Ectodermal cell (in vitro differentiated cells): ENCODE data around the gene FER1L5. TPM values are rescaled to one million over a fixed set of nuclear protein-coding genes. Genes with fewer than 3 reads are reported as not detected.

Experiments
- H3K27ac ChIP-seq: 2 replicates; pipeline ENCODE4 v1.7.0; 2013; ENCODE audit warnings: mild to moderate bottlenecking, low read depth, low read length; ENCODE audit not compliant: insufficient read depth, poor library complexity, severe bottlenecking
- H3K27me3 ChIP-seq: 2 replicates; pipeline ENCODE4 v1.7.0; 2013; ENCODE audit warnings: mild to moderate bottlenecking, low read length; ENCODE audit not compliant: insufficient read depth, control insufficient read depth, poor library complexity, severe bottlenecking
- H3K36me3 ChIP-seq: one replicate; pipeline ENCODE4 v1.7.0; 2013; ENCODE audit warnings: low read length; ENCODE audit not compliant: control insufficient read depth, insufficient read depth
- H3K4me1 ChIP-seq: one replicate; pipeline ENCODE4 v1.7.0; 2013; ENCODE audit warnings: low read length; ENCODE audit not compliant: control insufficient read depth, insufficient read depth
- H3K4me3 ChIP-seq: 2 replicates; pipeline ENCODE4 v1.7.0; 2013; ENCODE audit warnings: low read depth, low read length, control low read depth; ENCODE audit not compliant: insufficient read depth
- H3K9me3 ChIP-seq: 2 replicates; pipeline ENCODE4 v1.7.0; 2013; ENCODE audit warnings: mild to moderate bottlenecking, low read length, moderate library complexity; ENCODE audit not compliant: control insufficient read depth
- WGBS, 2 experiments: methylation state at CpG; one replicate each; pipeline ENCODE4 v1.1.7; 2013; ENCODE audit warnings: missing lambda C conversion rate in 2 of 2; 5-methylcytosine and 5-hydroxymethylcytosine counted together
- polyA plus RNA-seq, 4 experiments: library from polyadenylated mRNA; stranded (reverse); fragments of 50-300 nt; gene quantifications; one replicate each; pipeline ENCODE4 v1.2.3, GENCODE V29; 2013

Gene FER1L5
- 0.35 TPM for polyA plus RNA-seq (2013, experiment 1 of 4)
- polyA plus RNA-seq (2013, experiment 2 of 4) = 0.87 TPM
- polyA plus RNA-seq (2013, experiment 3 of 4) = 0.37 TPM
- polyA plus RNA-seq (2013, experiment 4 of 4) = 0.53 TPM

DNA sequence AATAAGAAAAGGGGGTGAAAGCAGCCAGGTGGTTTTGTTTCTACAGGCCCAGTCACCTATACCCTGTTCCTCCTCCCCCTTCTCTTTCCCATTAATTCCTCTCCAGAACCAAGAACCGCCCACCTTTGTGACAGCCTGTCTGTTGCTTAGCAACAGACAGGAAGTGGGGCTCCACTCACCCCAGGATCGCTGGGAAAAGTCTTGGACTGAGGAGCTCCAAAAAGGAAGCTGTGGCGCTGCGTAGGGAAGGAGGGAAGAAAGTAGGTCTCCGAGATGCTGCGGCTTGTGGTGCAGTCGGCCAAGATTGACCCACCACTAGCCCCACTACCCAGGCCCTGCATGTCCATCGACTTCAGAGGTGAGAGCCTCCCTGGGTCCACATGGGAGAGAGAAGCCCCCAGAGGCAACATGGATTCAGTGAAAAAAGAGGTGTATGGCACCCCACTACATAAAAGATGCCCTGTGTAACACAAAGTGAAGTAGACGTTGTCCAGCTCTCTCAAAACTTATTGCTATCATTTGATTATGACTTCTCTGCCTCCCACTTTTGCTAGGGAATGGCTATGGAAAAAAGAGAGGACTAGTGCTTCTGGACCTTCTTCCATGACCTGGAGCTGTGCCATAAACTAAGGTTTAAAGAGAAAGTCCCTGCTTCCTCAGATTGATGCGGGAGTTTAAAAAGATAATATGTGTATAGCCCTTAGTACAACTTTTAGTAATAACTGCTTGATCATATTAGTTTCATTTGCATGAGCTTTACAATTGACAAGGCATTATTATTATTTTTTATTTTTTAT is at the start of gene FER1L5:
Gene FER1L5, plus strand, starts transcription at position 201 of the 797 bp plus-strand sequence. Its CDS starts 73 bp downstream, at position 274.
- Histone ChIP-seq H3K4me1 (no peaks in the 10 kb centered on the region), H3K9me3 (no peaks in the 10 kb centered on the region), H3K27me3 (no peaks in the 10 kb centered on the region), H3K27ac (no peak within 1 kb of the TSS), H3K4me3 (peak within 1 kb of the TSS; percentile 38), H3K36me3 (no peaks in the 10 kb centered on the region)
- WGBS, 2 experiments = 54 to 70% methylated on average over 9 to 10 of the region's 10 CpGs

DNA sequence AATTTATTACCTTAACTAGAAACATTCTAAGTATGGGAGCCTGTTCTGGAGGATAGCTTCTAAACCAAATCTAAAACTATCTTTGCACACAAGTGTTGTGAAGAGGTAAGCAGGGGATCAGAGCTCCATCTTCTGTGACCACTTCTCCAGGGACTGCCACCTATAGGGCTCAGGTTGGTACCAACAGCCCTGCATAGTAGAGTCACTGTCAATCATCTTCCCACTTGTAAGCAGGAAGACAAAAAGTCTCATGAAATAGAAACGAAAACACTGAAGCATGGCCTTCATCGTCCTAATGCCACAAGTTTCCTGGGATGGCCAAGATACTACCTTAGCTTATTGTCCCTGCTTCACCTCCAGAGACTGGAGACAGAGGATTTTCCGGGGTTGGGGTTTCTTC is 48.3 kb upstream of the FER1L5 start:
- 97% methylated on average over 3 of the region's 3 CpGs for WGBS, 2 experiments
- Histone ChIP-seq H3K4me1 (no peaks in the 10 kb centered on the region), H3K4me3 (no peak overlapping the region), H3K36me3 (peaks cover 38% of the 10 kb centered on the region), H3K27ac (no peak overlapping the region), H3K27me3 (no peaks in the 10 kb centered on the region), H3K9me3 (no peaks in the 10 kb centered on the region)

DNA sequence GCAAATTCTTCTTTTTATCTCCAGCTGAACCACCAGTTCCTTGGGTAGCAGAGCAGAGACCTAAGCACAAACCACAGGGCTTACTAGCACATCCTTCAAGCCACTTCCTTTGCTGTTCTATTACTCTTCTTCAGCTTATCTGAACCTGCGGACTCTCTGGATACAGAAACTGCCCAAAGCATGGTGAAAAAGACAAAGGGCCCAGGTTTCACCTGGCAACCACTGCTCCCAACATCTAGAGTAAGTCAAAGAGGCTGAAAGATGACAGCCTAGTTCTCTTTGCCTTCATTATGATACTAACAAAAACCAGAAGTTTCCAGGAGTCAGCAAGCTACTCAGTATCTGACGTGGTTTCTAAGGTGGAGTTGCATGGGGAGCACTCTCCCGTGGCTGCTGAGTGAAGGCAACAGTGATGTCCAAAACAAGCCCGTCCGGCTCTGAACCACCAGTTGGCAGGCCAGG is 47.8 kb upstream of the FER1L5 start:
- Histone ChIP-seq H3K27me3 (no peaks in the 10 kb centered on the region), H3K36me3 (peaks cover 38% of the 10 kb centered on the region), H3K27ac (no peak overlapping the region), H3K9me3 (no peaks in the 10 kb centered on the region), H3K4me1 (no peaks in the 10 kb centered on the region), H3K4me3 (no peak overlapping the region)
- 97% methylated on average over 5 of the region's 5 CpGs for WGBS, 2 experiments

DNA sequence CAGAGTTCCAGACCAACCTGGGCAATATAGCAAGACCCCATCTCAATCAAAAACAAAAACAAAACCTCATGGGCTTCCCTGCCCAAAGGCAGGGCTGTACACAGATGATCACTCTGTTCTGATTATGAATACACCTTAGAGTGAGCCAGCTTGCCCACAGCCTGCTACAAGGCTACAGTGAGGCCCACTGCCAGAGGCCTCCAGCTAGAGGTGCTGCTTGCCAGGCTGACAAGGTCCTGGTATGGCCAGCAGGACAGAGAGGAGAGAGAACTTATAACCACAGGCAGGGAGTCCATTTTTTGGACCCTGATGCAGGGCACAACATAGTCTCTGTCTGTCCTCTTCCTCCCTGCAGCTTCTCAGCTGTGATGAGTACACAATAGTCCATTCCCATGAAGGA is 46.0 kb upstream of the FER1L5 start:
- Histone ChIP-seq H3K27ac (no peak overlapping the region), H3K9me3 (no peaks in the 10 kb centered on the region), H3K4me3 (no peak overlapping the region), H3K4me1 (no peaks in the 10 kb centered on the region), H3K27me3 (no peaks in the 10 kb centered on the region), H3K36me3 (peaks cover 45% of the 10 kb centered on the region)

DNA sequence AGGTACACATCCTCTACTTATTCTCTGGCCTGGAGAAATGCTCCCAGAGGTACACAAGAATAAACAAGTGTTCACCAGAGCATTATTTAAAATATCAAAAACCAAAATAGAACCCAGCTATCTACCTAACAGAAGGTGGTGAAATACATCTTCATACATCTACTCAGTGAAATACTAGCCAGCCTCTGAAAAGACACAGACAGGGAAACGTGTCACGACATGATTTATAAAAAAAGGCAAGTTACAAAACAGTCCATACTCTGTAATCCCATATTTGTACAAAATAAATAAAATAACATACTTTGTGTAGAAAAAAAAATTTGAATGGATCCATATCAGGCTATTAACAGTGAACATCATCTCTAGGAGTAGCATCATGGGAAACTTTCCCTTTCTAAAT is 42.6 kb upstream of the FER1L5 start:
- no peaks in the 10 kb centered on the region for H3K4me1 ChIP-seq
- H3K4me3 ChIP-seq = no peak overlapping the region
- peaks cover 56% of the 10 kb centered on the region for H3K36me3 ChIP-seq
- no peaks in the 10 kb centered on the region for H3K9me3 ChIP-seq
- 100% methylated on average over 2 of the region's 2 CpGs for WGBS, 2 experiments
- H3K27ac ChIP-seq = no peak overlapping the region
- H3K27me3 ChIP-seq = no peaks in the 10 kb centered on the region

DNA sequence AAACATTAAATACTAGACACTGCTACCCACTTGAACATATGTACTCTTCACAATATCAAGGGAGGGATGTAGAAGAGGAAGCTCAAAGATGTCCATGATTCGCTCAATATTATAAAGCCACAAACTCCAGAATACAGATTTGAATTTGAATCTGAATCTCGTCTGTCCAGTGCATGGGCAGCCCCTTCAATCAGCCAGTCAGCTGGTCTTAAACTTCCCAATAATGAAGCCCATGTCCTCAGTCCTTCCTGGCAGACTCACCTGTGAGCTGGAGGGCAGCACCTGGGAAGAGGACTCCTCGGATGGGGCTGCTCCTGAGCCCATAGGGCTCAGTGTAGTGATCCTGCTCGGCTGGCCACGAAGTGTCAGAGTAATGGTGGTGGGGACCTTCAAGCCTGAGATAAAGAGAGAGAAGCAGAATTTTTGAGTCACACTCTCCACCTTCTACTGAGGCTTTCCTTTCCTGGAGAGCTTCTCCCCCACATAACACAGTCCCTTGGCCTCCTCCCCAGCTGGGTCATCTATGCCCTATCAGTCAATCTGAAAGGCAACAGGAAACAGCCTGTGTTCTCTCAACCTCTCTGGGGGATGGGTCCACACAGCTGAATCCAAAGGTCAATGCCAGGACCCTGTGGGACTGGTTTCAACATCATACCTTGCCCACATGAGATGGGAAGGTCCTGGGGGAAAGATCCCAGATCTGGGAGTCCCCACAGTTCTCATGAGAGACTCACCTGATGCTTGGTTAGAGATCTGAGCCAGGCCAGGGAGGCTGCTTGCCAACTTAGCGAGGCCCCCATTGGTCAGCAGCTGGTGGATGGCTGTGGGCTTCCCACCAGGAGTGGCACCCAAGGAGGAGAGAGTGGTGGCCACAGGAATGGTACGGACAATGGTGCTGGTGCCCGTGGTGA is 40.9 kb upstream of the FER1L5 start:
- Histone ChIP-seq H3K4me1 (no peaks in the 10 kb centered on the region), H3K36me3 (peaks cover 50% of the 10 kb centered on the region), H3K27ac (no peak overlapping the region), H3K27me3 (no peaks in the 10 kb centered on the region), H3K4me3 (no peak overlapping the region), H3K9me3 (no peaks in the 10 kb centered on the region)
- WGBS, 2 experiments = 97 to 98% methylated on average over 8 of the region's 8 CpGs

DNA sequence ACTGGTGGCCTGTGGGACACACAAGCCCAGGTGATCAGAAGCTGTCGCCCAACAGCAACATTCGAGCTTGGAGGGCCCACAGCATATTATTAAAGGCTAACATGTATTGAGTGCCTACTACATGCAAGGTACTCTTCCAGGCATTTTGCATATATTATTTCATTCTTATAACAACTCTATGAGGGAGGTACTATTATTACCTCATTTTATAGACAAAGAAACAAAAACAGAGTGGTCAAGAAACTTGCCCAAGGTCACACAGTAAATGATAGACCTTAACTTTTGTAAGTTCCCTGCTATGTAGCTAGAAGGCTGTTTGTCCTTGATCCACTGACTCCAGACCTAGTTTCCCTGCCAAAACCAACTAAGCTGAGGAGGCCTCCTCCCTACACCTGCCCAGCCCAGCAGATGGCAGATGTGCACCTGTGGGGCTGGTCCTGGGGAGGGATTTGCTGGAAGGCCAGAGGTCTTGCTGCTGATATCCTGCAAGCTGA is 40.2 kb upstream of the FER1L5 start:
- Histone ChIP-seq H3K4me1 (peaks cover 5% of the 10 kb centered on the region), H3K27ac (no peak overlapping the region), H3K36me3 (peaks cover 48% of the 10 kb centered on the region), H3K4me3 (no peak overlapping the region), H3K27me3 (no peaks in the 10 kb centered on the region), H3K9me3 (no peaks in the 10 kb centered on the region)
- WGBS, 2 experiments = 91 to 97% methylated on average over 2 of the region's 2 CpGs

DNA sequence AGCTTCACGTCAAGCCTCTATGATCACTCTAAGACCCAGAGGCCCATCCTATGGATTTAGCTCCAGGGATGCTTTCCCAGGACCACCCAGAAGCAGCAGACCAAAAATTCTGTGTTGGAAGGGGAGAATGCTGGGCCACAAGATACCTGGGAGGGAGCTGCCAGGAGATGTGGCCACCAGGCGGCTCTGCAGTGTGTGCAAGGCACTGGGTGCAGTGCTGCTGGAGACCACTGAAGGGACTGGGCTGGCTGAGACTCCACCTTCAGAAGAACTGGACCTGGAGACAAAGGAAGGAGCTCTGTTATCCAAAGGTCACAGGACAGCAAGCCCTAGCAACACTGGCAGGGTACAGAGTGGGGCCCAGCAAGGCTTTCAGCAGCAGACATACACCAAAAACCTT is 38.5 kb upstream of the FER1L5 start:
- no peak overlapping the region for H3K4me3 ChIP-seq
- 90 to 91% methylated on average over 2 of the region's 2 CpGs for WGBS, 2 experiments
- no peaks in the 10 kb centered on the region for H3K9me3 ChIP-seq
- no peak overlapping the region for H3K27ac ChIP-seq
- peaks cover 6% of the 10 kb centered on the region for H3K4me1 ChIP-seq
- peaks cover 44% of the 10 kb centered on the region for H3K36me3 ChIP-seq
- no peaks in the 10 kb centered on the region for H3K27me3 ChIP-seq

DNA sequence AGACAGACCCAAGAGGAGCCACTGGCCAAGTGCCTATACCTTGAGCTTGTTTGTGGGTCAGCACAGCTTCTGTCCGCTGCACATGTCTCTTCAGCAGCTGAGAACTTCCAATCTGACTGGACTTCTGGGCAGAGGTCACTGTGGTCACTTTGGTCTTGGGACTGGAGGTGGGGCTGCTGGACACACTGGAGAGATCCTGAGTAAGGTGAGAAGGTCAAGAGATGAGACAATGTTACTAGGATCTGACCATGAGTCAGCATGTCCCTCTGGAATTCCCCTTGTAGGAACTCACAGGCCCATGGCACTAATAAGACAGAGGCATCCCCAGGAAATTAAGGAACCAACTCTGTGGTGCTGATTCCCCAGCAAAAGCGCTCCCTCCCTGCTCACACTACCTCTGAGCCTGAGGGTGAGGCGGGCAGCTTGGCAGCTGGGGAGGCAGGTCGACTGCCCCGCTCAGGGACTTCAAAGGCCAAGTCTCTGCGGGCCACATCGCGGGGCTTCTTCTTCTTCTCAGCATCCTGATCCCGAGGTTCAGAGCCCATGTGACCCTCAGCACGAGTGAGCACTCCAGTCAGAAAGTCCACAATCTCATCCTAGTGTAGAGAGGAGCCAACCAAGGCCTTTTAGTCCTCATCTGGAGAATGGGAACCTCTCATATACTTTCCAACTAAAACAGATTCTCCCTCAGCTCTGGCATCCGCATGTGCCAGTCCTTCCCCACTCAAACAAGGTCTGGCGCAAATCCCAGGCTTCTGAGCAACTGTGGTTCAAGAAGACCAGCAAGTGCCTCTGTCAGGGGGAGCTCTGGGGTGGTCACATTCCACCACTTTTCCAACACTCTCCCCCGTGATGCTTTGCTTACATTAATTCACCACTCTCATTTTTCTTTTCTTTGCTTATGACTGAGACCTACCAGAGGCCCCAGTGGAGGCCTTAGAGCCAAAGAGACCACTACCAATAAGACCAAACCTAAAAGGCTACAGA is 33.8 kb upstream of the FER1L5 start:
- Histone ChIP-seq H3K27ac (no peak overlapping the region), H3K36me3 (peaks cover 52% of the 10 kb centered on the region), H3K4me3 (no peak overlapping the region), H3K27me3 (no peaks in the 10 kb centered on the region), H3K4me1 (peaks cover 6% of the 10 kb centered on the region), H3K9me3 (no peaks in the 10 kb centered on the region)
- 94% methylated on average over 13 of the region's 13 CpGs for WGBS, 2 experiments
